PC-3 (cell line): ENCODE data around the gene UEVLD. TPM values are rescaled to one million over a fixed set of nuclear protein-coding genes. Genes with fewer than 3 reads are reported as not detected.

Experiments
- ATAC-seq: fragments of 200-7000 bp; cut with Tn5 transposase; 2 replicates; pipeline ENCODE4 v1.9.1; 2020; ENCODE audit warnings: mild to moderate bottlenecking, moderate library complexity
- BruUV-seq: library from RNA; stranded (reverse); fragments of 400-500 nt; replicated peaks from 2 replicates; lab custom pipeline; 2021; lab: Mats Ljungman, UMichigan
- CTCF ChIA-PET: fragments of 300-600 bp; sonication (Branson Sonifier 250); formaldehyde crosslinking; loops from one replicate; lab custom pipeline; 2022; ENCODE audit warnings: antibody characterized with exemption; lab: Charles Lee
- POLR2A ChIA-PET: fragments of 300-600 bp; sonication (Branson Sonifier 250); formaldehyde crosslinking; loops from one replicate; lab custom pipeline; 2022; ENCODE audit warnings: antibody characterized with exemption; ENCODE audit not compliant: unreplicated experiment; lab: Charles Lee
- DNase-seq: peaks from one replicate; pipeline ENCODE4 v3.0.0-alpha.2; 2015
- H2AFZ ChIP-seq: fragments of 300-600 bp; sonication (generic); 2 replicates; pipeline ENCODE4 v1.6.0; 2016; ENCODE audit warnings: antibody characterized with exemption, low read length
- H3F3A ChIP-seq: fragments of 300-600 bp; sonication (generic); one replicate; pipeline ENCODE4 v1.6.0; 2017; ENCODE audit warnings: antibody characterized with exemption, low read length, control low read depth, mild to moderate bottlenecking; ENCODE audit not compliant: unreplicated experiment
- H3K27ac ChIP-seq: fragments of 300-600 bp; sonication (generic); 2 replicates; pipeline ENCODE4 v1.5.1; 2016; ENCODE audit warnings: mild to moderate bottlenecking, low read length
- H3K27me3 ChIP-seq: fragments of 300-600 bp; sonication (generic); 2 replicates; pipeline ENCODE4 v1.6.1; 2016; ENCODE audit warnings: low read length, mixed read lengths
- H3K36me3 ChIP-seq: fragments of 300-600 bp; sonication (generic); 2 replicates; pipeline ENCODE4 v1.6.1; 2016; ENCODE audit warnings: low read depth, mixed run types, low read length, mixed read lengths
- H3K4me1 ChIP-seq: fragments of 300-600 bp; sonication (generic); 2 replicates; pipeline ENCODE4 v1.5.1; 2016; ENCODE audit warnings: low read length; ENCODE audit not compliant: insufficient read depth
- H3K4me2 ChIP-seq: fragments of 300-600 bp; sonication (generic); 2 replicates; pipeline ENCODE4 v1.6.0; 2016; ENCODE audit warnings: low read length
- H3K4me3 ChIP-seq: fragments of 300-600 bp; sonication (generic); 2 replicates; pipeline ENCODE4 v1.5.1; 2016; ENCODE audit warnings: mild to moderate bottlenecking, low read length, mixed read lengths
- H3K79me2 ChIP-seq: fragments of 300-600 bp; sonication (generic); 2 replicates; pipeline ENCODE4 v1.6.1; 2017; ENCODE audit warnings: low read length, mixed read lengths
- H3K9ac ChIP-seq: fragments of 300-600 bp; sonication (generic); 2 replicates; pipeline ENCODE4 v1.6.0; 2016; ENCODE audit warnings: mild to moderate bottlenecking, low read length
- H3K9me2 ChIP-seq: fragments of 300-600 bp; sonication (generic); replicated peaks from 2 replicates; pipeline ENCODE4 v1.6.1; 2016; ENCODE audit warnings: mixed run types, low read length, mixed read lengths
- H3K9me3 ChIP-seq: fragments of 300-600 bp; sonication (generic); 2 replicates; pipeline ENCODE4 v1.6.1; 2016; ENCODE audit warnings: low read length, mixed read lengths
- H4K20me1 ChIP-seq: fragments of 300-600 bp; sonication (generic); 2 replicates; pipeline ENCODE4 v1.6.1; 2016; ENCODE audit warnings: low read length, mixed read lengths
- EZH2 ChIP-seq: fragments of 300-600 bp; sonication (generic); IDR thresholded peaks from one replicate; pipeline ENCODE4 v1.6.1; 2017; ENCODE audit warnings: antibody characterized with exemption, mild to moderate bottlenecking, low read length; ENCODE audit not compliant: unreplicated experiment
- EZH2phosphoT487 ChIP-seq: fragments of 300-600 bp; sonication (generic); IDR thresholded peaks from 2 replicates; pipeline ENCODE4 v1.6.1; 2018; ENCODE audit warnings: mild to moderate bottlenecking, antibody characterized with exemption, low read length, borderline replicate concordance
- intact Hi-C: fragments of 100-400 bp; cut with micrococcal nuclease; formaldehyde crosslinking; loops from 2 replicates; pipeline ENCODE4 v1.9.0; 2023
- total RNA-seq: library from RNA; depleted of rRNA; stranded (reverse); fragments of >200 nt; gene quantifications from 2 replicates; pipeline ENCODE4 v1.2.3, GENCODE V29; 2014
- TF ChIP-seq, protein P1 (sequence below): fragments of 300-600 bp; sonication (generic); conservative IDR thresholded peaks from 2 replicates; pipeline ENCODE4 v1.5.1; 2017; ENCODE audit warnings: antibody characterized with exemption, low read depth, mild to moderate bottlenecking, low read length

The UEVLD gene
- total RNA-seq, 1 experiment from 2014 or later, result 22.2 TPM

DNA sequence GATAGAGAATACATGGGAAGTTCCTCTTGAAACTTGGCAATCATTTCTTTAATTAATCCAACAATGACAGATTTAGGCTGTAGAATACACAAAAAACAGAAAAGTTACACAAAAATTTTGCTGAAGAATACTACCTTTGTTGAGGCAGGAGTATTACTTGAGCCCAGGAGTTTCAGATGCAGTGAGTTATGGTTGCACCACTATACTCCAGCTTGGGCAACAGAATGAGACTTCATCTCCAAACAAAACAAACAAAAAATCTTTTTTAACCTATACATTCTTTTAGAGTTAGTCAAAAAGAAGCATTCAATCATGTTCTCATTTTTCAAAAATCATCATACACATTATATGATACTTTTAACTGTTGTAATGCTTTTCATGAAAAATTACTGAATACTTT is 22.1 kb downstream of the UEVLD start:
- no peak overlapping the region for H3K9ac ChIP-seq
- peaks cover 10% of the 10 kb centered on the region; the same call in 1 of the 2 replicates for H3K36me3 ChIP-seq
- no peaks in the 10 kb centered on the region for H3F3A ChIP-seq
- ChIA-PET CTCF (no interaction called here), POLR2A (no interaction called here)
- intact Hi-C loops, result no loop called here
- H3K79me2 ChIP-seq, result no peaks in the 10 kb centered on the region
- H4K20me1 ChIP-seq, result no peaks in the 10 kb centered on the region
- TF ChIP-seq, protein P1, sequence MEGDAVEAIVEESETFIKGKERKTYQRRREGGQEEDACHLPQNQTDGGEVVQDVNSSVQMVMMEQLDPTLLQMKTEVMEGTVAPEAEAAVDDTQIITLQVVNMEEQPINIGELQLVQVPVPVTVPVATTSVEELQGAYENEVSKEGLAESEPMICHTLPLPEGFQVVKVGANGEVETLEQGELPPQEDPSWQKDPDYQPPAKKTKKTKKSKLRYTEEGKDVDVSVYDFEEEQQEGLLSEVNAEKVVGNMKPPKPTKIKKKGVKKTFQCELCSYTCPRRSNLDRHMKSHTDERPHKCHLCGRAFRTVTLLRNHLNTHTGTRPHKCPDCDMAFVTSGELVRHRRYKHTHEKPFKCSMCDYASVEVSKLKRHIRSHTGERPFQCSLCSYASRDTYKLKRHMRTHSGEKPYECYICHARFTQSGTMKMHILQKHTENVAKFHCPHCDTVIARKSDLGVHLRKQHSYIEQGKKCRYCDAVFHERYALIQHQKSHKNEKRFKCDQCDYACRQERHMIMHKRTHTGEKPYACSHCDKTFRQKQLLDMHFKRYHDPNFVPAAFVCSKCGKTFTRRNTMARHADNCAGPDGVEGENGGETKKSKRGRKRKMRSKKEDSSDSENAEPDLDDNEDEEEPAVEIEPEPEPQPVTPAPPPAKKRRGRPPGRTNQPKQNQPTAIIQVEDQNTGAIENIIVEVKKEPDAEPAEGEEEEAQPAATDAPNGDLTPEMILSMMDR, result no peak
- TF ChIP-seq EZH2 (no peak), EZH2phosphoT487 (no peak)
- no peaks in the 10 kb centered on the region for H3K27me3 ChIP-seq
- DNase-seq, result no peak
- no TSS peak for BruUV-seq
- H2AFZ ChIP-seq, result no peak overlapping the region
- H3K9me3 ChIP-seq, result no peaks in the 10 kb centered on the region
- no peak overlapping the region for H3K27ac ChIP-seq
- no peak overlapping the region for H3K4me3 ChIP-seq
- no peak overlapping the region for H3K4me2 ChIP-seq
- ATAC-seq, result no peak
- peaks cover 12% of the 10 kb centered on the region; the same call in 1 of the 2 replicates for H3K4me1 ChIP-seq
- H3K9me2 ChIP-seq, result no peaks in the 10 kb centered on the region

DNA sequence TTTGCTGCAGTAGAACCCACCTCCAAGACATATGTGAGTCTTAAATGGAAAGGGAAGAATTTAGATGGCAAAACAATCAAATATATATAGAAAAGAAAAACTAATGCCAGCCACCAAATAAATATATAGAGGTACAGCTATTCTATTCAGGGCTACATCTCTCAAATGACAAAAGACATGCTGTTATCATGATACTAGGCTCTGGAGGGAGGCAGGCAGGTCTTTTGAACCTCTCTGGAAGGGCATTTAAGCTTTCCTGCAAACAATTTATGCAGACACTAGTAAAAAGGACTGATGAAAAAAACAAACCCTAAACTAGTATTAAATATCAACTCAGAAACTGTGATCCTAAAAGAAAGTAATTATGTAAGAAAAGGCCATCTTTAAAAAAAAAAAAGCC is 24.4 kb downstream of the UEVLD start:
- no peaks in the 10 kb centered on the region for H3F3A ChIP-seq
- H3K4me3 ChIP-seq, result no peak overlapping the region
- H3K27ac ChIP-seq, result no peak overlapping the region
- H3K9me3 ChIP-seq, result no peaks in the 10 kb centered on the region
- TF ChIP-seq, protein P1, result no peak
- no peak for TF ChIP-seq EZH2phosphoT487
- no peak for TF ChIP-seq EZH2
- no peak overlapping the region for H3K4me2 ChIP-seq
- no peaks in the 10 kb centered on the region for H4K20me1 ChIP-seq
- H3K9me2 ChIP-seq, result no peaks in the 10 kb centered on the region
- DNase-seq, result no peak
- H2AFZ ChIP-seq, result no peak overlapping the region
- no peaks in the 10 kb centered on the region for H3K79me2 ChIP-seq
- BruUV-seq, result no TSS peak
- no peak for ATAC-seq
- H3K4me1 ChIP-seq, result 0 out of 2 replicates have a peak, but pooled peaks cover 6% of the 10 kb centered on the region
- intact Hi-C loops, result no loop called here
- POLR2A ChIA-PET, result no interaction called here
- H3K36me3 ChIP-seq, result peaks cover 6% of the 10 kb centered on the region; the same call in 1 of the 2 replicates
- H3K27me3 ChIP-seq, result no peaks in the 10 kb centered on the region
- CTCF ChIA-PET, result no interaction called here
- no peak overlapping the region for H3K9ac ChIP-seq

DNA sequence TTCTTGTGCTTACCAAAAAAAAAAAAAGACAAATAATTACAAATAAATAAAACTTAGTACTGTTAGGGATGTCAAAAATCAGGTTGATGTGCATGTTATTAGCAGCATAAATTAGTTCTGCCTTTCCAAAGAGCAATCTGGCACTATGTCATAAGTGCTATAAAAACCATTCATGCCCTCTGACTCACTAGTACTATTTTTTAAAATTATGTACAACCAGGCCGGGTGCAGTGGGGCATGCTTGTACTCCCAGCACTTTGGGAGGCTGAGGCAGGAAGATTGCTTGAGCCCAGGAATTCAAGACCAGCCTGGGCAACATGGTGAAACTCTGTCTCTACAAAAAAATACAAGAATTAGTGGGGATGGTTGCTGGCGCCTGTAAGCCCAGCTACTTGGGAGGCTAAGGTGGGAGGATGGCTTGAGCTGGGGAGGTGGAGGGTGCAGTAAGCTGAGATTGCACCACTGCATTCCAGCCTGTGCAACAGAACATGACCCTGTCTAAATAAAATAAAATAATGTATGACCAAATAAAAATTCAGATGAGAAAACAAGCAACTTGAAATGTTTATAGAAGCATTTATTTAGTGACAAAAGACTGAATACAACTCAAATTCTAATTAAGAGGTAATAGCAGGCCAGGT is 25.3 kb downstream of the UEVLD start:
- ATAC-seq (peak; percentile 48), DNase-seq (no peak)
- Histone ChIP-seq H3K9me3 (no peaks in the 10 kb centered on the region), H3K4me2 (no peak overlapping the region), H3K4me3 (no peak overlapping the region), H3K27me3 (no peaks in the 10 kb centered on the region), H3F3A (no peaks in the 10 kb centered on the region), H3K4me1 (0 out of 2 replicates have a peak, but pooled peaks cover 6% of the 10 kb centered on the region), H3K79me2 (no peaks in the 10 kb centered on the region), H2AFZ (no peak overlapping the region), H3K27ac (no peak overlapping the region), H3K9ac (no peak overlapping the region), H3K9me2 (no peaks in the 10 kb centered on the region), H3K36me3 (peaks cover 6% of the 10 kb centered on the region; the same call in 1 of the 2 replicates), H4K20me1 (no peaks in the 10 kb centered on the region)
- ChIA-PET POLR2A (no interaction called here), CTCF (no interaction called here)
- TF ChIP-seq, protein P1, result no peak
- no peak for TF ChIP-seq EZH2
- TF ChIP-seq EZH2phosphoT487, result no peak
- BruUV-seq, result no TSS peak
- intact Hi-C loops, result no loop called here
